Measurements from ENCODE around the gene DOCK7. TPM values are rescaled to one million over a fixed set of nuclear protein-coding genes. Genes with fewer than 3 reads are reported as not detected.

The DOCK7 gene
- total RNA-seq, 2 donors from 2014 or later: 31.6 to 32.0 TPM

DNA sequence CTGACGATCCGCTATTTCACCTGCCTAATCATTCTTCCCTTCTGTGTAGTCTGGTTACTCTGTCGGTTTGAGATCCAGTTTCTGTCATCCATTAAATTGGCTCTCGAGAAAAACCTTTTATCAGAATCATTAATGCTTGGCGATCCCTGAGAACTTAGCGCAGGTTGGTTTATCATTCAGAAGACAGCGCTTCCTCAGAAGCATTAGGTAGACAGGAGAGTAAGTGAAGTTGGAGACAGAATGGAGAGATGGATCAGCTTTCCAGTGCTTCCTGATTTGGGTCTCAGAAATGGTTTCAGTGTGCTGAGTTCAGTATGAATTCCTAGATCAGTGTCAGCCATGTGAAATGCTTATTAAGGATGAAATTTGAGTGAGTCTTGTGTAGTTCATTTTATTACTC, 250.0 kb downstream of the DOCK7 start:
- Histone ChIP-seq H3K36me3 (replicated peaks in 1 of 2; ENCODE audit: insufficient read depth in 1 of 2, low read depth in 2 of 2) (peaks cover 0 to 5% of the 10 kb centered on the region in 2 donors), H3K27me3 (no peaks in the 10 kb centered on the region), H3K4me3 (peak overlapping the region in 1 of 2 donors; percentile 97), H3K27ac (peak overlapping the region in 2 of 4 donors; percentile 96 to 98), H3K9me3 (no peaks in the 10 kb centered on the region), H3K4me1 (peaks cover 29% of the 10 kb centered on the region)
- intact Hi-C loops (cut with DNase I): no loop called here
- DNase-seq (no peak), ATAC-seq (no peak)
- no peak for TF ChIP-seq POLR2A (IDR thresholded peaks at IDR 0.05)
- TF ChIP-seq, protein P1, sequence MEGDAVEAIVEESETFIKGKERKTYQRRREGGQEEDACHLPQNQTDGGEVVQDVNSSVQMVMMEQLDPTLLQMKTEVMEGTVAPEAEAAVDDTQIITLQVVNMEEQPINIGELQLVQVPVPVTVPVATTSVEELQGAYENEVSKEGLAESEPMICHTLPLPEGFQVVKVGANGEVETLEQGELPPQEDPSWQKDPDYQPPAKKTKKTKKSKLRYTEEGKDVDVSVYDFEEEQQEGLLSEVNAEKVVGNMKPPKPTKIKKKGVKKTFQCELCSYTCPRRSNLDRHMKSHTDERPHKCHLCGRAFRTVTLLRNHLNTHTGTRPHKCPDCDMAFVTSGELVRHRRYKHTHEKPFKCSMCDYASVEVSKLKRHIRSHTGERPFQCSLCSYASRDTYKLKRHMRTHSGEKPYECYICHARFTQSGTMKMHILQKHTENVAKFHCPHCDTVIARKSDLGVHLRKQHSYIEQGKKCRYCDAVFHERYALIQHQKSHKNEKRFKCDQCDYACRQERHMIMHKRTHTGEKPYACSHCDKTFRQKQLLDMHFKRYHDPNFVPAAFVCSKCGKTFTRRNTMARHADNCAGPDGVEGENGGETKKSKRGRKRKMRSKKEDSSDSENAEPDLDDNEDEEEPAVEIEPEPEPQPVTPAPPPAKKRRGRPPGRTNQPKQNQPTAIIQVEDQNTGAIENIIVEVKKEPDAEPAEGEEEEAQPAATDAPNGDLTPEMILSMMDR (IDR thresholded peaks at IDR 0.05): no peak
- 1 to 2% methylated on average over 7 of the region's 7 CpGs for WGBS, 2 donors

DNA sequence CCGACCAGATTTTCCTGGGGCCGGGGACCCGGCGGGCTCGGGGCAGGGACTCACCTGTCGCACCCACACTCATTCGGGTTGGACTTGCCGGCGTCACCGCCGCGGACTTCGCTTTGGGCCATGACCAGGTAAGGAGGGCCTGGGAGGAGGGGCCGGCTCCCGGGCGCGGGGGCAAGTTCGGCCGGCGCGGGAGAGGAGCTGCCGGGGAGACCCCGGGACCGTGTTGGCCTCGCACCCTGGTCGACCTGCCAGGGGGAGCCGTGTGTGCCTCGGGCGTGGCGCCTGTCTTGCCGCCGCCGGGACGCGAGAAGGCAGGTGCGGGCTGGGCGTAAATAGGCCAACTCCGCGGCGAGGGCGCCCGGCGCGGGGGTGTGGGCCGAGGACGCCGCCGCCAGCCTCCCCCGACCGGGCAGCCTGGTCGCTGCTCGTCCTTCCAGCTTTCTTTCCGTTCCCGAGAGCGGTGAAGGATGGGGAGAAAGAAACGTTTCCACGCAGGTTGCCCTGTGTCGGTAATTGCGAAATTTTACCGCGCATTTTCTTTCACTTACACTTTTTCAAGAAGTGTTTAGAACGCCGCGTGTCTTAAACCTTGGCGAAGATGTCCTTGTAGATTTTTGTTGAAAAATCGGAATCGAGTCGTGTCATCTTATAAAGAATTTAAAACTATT, 250.8 kb downstream of the DOCK7 start:
- DNase-seq (peak in 2 of 4 donors; percentile 48 to 60), ATAC-seq (peak; percentile 9)
- intact Hi-C loops (cut with DNase I): no loop called here

DNA sequence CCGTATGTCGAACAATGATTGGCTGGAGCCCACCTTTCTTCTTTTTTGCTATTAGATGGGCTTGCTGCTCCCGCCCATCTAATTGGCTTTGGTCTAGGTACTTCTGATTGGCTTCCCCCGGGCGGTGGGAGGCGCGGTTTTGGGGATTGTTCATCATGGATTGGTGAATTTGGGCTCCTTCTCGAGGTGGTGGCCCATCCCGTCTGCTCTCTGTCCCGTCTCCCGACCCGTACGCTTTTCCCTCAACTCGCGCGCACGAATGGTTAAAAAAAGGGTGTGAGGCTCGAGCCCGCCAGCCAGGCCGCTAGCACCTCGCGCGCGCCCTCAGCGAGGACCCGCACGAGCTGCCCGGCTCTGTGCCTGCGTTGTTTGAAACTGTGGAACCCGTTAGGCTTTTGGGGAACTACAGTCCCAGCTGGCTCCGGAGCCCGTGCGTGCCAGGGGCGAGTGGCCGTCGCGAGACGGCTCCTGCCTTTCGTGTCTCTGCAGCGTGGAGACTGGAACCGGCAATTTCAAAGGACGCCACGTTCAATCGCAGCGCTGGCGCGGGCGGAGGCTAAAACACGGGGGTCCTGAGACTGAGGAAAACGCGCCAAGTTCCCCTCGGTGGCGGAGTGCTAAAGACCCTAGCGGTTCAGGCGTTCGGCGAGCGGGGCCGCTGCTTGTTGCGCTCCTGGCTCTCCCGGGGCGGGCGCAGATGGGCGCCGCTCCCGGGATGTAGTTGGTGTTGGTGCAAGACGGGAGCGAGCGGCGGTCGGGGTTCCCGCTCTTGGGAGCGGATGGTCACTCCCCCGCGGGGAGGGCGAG, 251.5 kb downstream of the DOCK7 start, which contains the start of gene USP1:
Gene USP1 (plus strand): TSS at position 584 of the 807 bp plus-strand sequence. CDS start 2,819 bp downstream, outside the sequence.
- TF ChIP-seq POLR2A (IDR thresholded peaks at IDR 0.05): peak in 1 of 3 donors; percentile 39
- TF ChIP-seq, protein P1 (IDR thresholded peaks at IDR 0.05): peak in 2 of 7 experiments; percentile 5 to 13
- H3K27me3 ChIP-seq: no peaks in the 10 kb centered on the region
- H3K9me3 ChIP-seq: no peaks in the 10 kb centered on the region
- H3K4me1 ChIP-seq: peaks cover 29% of the 10 kb centered on the region
- peak within 1 kb of the TSS; percentile 67 to 97 for H3K4me3 ChIP-seq
- ATAC-seq (peak; percentile 90), DNase-seq (peak; percentile 92 to 99 (median 94))
- H3K36me3 ChIP-seq (replicated peaks in 1 of 2; ENCODE audit: insufficient read depth in 1 of 2, low read depth in 2 of 2): peaks cover 0 to under 1% of the 10 kb centered on the region in 2 donors
- H3K27ac ChIP-seq: peak within 1 kb of the TSS; percentile 96 to 98 (median 98)
- 0 to 1% methylated on average over 10 to 63 of the region's 76 CpGs for WGBS, 2 donors
- intact Hi-C loops (cut with DNase I): no loop called here

More for the DNA sequence above, 250.8 kb downstream of the DOCK7 start:
- H3K27me3 ChIP-seq: no peaks in the 10 kb centered on the region
- 0 to 1% methylated on average over 26 to 61 of the region's 68 CpGs for WGBS, 2 donors
- peaks cover 29% of the 10 kb centered on the region for H3K4me1 ChIP-seq
- peak overlapping the region; percentile 37 to 97 for H3K4me3 ChIP-seq
- peak overlapping the region; percentile 96 to 98 (median 98) for H3K27ac ChIP-seq
- H3K36me3 ChIP-seq (replicated peaks in 1 of 2; ENCODE audit: insufficient read depth in 1 of 2, low read depth in 2 of 2): peaks cover 0 to 3% of the 10 kb centered on the region in 2 donors
- no peak for TF ChIP-seq POLR2A (IDR thresholded peaks at IDR 0.05)
- TF ChIP-seq, protein P1 (IDR thresholded peaks at IDR 0.05): no peak
- no peaks in the 10 kb centered on the region for H3K9me3 ChIP-seq

DNA sequence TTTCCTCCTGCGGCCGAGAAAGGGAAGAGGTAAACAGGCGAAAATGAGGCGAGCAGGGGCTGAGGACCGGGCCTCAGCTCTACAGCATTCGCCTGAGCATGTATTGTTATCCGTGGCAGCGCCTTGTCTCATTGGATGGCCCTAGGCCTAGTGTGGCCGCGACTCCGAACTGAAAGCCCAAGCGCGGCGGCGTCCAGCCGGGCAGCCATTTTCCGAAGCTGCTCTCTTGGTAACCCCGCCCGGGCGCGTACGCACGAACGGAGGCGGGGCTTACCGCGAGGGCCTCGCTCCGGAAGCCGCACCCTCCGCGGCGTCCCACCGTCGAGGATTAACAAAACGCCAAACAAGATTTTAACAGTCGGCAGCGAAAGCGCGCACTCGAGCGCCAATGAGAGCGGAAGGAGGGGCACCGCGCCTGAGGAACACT, 252.1 kb downstream of the DOCK7 start:
- TF ChIP-seq, protein P1 (IDR thresholded peaks at IDR 0.05): no peak
- TF ChIP-seq POLR2A (IDR thresholded peaks at IDR 0.05): peak; percentile 91 to 98 (median 97)
- Histone ChIP-seq H3K4me1 (peaks cover 29% of the 10 kb centered on the region), H3K9me3 (no peaks in the 10 kb centered on the region), H3K4me3 (peak overlapping the region; percentile 67 to 97), H3K27ac (peak overlapping the region; percentile 96 to 98 (median 98)), H3K36me3 (replicated peaks in 1 of 2; ENCODE audit: insufficient read depth in 1 of 2, low read depth in 2 of 2) (no peaks in the 10 kb centered on the region), H3K27me3 (no peaks in the 10 kb centered on the region)
- peak in 3 of 4 donors; percentile 93 to 97 (median 95) for DNase-seq
- intact Hi-C loops (cut with DNase I): no loop called here
- 0 to 1% methylated on average over 18 to 45 of the region's 45 CpGs for WGBS, 2 donors
- peak; percentile 83 for ATAC-seq

All from body of pancreas (tissue), 4 donors.